Neutrophil (primary cell): ENCODE results near the gene CDK1.
A peak's percentile ranks its signal among the peaks of the same experiment; 100 is the strongest.

Experiments
- H3K27ac ChIP-seq: fragments of 200-600 bp; sonication (generic); 2 replicates; pipeline ENCODE4 v1.5.1; 2016; ENCODE audit warnings: mild to moderate bottlenecking, moderate library complexity
- H3K27me3 ChIP-seq: fragments of 200-600 bp; sonication (generic); 2 replicates; pipeline ENCODE4 v1.6.0; 2016; ENCODE audit warnings: mild to moderate bottlenecking
- H3K36me3 ChIP-seq: fragments of 200-600 bp; sonication (generic); 2 replicates; pipeline ENCODE4 v1.5.1; 2017
- H3K4me1 ChIP-seq, 2 experiments: fragments of 200-600 bp in 1 of 2; sonication (generic) in 1 of 2; 1 replicate in 1 of 2; 2 replicates in 1 of 2; pipeline versions ENCODE4 v1.5.1 to v1.6.1; 2013 to 2016; ENCODE audit warnings: low read depth in 1 of 2, low read length in 1 of 2, mild to moderate bottlenecking in 1 of 2, moderate library complexity in 1 of 2; ENCODE audit not compliant: control insufficient read depth in 1 of 2, insufficient read depth in 1 of 2
- H3K4me3 ChIP-seq, 2 experiments: fragments of 200-600 bp in 1 of 2; sonication (generic) in 1 of 2; 1 replicate in 1 of 2; 2 replicates in 1 of 2; pipeline ENCODE4 v1.5.1; 2013 to 2016; ENCODE audit warnings: low read depth in 1 of 2, low read length in 1 of 2, mild to moderate bottlenecking in 1 of 2, moderate library complexity in 1 of 2
- H3K9me3 ChIP-seq: fragments of 200-600 bp; sonication (generic); 2 replicates; pipeline ENCODE4 v1.5.1; 2016
- TF ChIP-seq, protein P1 (sequence below): fragments of 200-600 bp; sonication (generic); IDR thresholded peaks from 2 replicates; pipeline ENCODE4 v1.5.1; 2016; ENCODE audit warnings: antibody characterized with exemption

Gene CDK1

DNA sequence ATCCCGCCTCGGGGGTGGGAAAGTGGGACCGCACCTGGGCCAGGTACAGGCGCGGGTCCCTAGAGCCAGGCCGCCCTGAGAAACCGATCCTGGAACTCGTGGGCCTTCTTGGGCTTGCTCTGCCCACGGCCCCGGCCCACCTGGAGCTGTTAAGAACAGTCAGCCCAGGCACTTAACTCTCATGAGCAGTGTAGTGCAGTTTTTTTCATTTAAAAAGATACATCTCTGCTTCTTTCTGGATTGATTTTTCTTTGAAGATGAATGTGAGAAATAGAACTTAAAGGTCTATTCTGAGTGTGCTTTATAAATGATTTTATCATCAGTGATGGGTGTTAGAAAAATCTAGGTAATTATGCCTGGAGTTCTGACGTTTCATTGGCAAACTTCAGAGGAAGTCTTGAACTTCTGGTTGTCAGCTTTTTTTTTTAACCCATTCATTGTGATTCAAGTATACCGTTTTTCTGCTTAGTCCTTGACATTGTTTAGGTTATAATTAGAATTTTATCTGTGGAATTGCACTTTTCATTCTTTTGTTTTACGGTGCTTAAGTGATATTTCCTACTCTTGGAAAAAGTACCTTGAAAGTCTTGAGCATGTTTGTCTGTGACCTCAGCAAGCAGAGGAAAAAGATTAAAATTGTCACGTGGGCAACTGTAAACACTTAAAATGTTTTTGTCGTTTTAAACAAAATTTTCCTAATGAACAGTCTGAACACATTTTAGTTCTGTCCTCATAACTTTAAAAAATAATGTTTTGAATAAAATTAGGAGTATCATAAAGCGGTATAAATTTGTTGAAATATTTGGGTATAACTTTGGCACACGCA lies 906 bp downstream of the CDK1 start:
- no peak overlapping the region for H3K27ac ChIP-seq

DNA sequence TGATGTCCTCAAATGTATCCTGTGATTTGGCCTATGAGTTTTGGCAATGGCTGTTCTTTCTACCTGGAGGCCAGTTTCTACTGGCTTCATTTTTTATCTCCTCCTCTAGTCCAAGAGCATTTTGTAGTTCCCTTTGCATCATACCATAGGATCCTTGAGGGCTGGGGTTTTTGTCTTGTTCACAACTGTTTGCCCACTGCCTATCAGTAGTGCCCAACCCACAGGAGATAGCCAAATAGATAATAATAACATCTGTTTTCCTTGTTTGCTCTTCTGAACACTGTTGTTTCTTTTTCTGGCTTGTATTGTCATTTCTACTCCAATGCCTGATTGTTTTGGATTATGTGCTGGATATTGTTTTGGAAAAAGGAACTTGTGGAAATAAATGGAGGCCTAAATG lies 3.4 kb downstream of the CDK1 start:
- H3K27ac ChIP-seq: no peak overlapping the region

More for the DNA sequence above, 906 bp downstream of the CDK1 start:
- peaks cover 14 to 17% of the 10 kb centered on the region in 2 experiments for H3K4me1 ChIP-seq
- TF ChIP-seq, protein P1, sequence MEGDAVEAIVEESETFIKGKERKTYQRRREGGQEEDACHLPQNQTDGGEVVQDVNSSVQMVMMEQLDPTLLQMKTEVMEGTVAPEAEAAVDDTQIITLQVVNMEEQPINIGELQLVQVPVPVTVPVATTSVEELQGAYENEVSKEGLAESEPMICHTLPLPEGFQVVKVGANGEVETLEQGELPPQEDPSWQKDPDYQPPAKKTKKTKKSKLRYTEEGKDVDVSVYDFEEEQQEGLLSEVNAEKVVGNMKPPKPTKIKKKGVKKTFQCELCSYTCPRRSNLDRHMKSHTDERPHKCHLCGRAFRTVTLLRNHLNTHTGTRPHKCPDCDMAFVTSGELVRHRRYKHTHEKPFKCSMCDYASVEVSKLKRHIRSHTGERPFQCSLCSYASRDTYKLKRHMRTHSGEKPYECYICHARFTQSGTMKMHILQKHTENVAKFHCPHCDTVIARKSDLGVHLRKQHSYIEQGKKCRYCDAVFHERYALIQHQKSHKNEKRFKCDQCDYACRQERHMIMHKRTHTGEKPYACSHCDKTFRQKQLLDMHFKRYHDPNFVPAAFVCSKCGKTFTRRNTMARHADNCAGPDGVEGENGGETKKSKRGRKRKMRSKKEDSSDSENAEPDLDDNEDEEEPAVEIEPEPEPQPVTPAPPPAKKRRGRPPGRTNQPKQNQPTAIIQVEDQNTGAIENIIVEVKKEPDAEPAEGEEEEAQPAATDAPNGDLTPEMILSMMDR: no peak
- peak overlapping the region; percentile 65 for H3K4me3 ChIP-seq
- H3K27me3 ChIP-seq: no peaks in the 10 kb centered on the region
- H3K9me3 ChIP-seq: no peaks in the 10 kb centered on the region
- no peaks in the 10 kb centered on the region for H3K36me3 ChIP-seq

DNA sequence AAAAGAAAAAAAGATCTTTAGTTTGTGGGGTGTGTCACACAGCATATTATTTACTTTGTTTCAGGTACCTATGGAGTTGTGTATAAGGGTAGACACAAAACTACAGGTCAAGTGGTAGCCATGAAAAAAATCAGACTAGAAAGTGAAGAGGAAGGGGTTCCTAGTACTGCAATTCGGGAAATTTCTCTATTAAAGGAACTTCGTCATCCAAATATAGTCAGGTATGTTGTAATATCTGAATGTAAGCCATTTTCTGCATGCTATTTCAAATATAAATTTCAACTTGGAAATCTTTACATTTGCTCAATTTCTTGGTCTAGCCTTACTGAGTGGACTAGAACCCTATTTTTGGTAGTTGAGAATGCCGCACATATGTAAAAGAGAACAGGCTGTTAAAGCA lies 6.4 kb downstream of the CDK1 start:
- peaks cover 0 to 3% of the 10 kb centered on the region in 2 experiments for H3K4me1 ChIP-seq
- TF ChIP-seq, protein P1: no peak
- H3K36me3 ChIP-seq: peaks cover 20% of the 10 kb centered on the region
- H3K27me3 ChIP-seq: no peaks in the 10 kb centered on the region
- H3K9me3 ChIP-seq: no peaks in the 10 kb centered on the region
- no peak overlapping the region for H3K4me3 ChIP-seq
- no peak overlapping the region for H3K27ac ChIP-seq

More for the DNA sequence above, 3.4 kb downstream of the CDK1 start:
- no peak overlapping the region for H3K4me3 ChIP-seq
- H3K4me1 ChIP-seq: peaks cover 14 to 17% of the 10 kb centered on the region in 2 experiments
- no peaks in the 10 kb centered on the region for H3K27me3 ChIP-seq
- H3K36me3 ChIP-seq: peaks cover 3% of the 10 kb centered on the region
- TF ChIP-seq, protein P1: no peak
- no peaks in the 10 kb centered on the region for H3K9me3 ChIP-seq

DNA sequence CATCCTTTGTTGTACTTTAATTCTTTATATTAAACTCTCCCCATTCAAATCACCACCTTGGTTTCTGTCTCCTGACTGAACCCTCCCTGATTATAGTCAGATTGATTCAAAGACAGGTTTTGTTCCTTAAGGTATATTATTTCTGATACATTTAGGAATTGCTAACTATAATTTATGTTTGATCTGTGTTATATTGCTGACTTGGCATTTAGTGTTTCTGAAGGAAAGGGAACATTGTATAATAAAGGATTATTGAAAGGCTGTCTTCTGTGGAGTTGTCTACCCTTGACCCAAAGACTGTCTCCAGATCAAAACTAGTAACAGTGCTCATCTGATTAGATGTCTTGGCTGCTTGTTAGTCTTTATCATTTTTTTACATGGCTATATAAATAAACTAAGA lies 10.3 kb downstream of the CDK1 start:
- no peaks in the 10 kb centered on the region for H3K4me1 ChIP-seq
- TF ChIP-seq, protein P1: no peak
- no peaks in the 10 kb centered on the region for H3K9me3 ChIP-seq
- H3K27ac ChIP-seq: no peak overlapping the region
- H3K36me3 ChIP-seq: peaks cover 52% of the 10 kb centered on the region
- H3K4me3 ChIP-seq: no peak overlapping the region
- no peaks in the 10 kb centered on the region for H3K27me3 ChIP-seq

DNA sequence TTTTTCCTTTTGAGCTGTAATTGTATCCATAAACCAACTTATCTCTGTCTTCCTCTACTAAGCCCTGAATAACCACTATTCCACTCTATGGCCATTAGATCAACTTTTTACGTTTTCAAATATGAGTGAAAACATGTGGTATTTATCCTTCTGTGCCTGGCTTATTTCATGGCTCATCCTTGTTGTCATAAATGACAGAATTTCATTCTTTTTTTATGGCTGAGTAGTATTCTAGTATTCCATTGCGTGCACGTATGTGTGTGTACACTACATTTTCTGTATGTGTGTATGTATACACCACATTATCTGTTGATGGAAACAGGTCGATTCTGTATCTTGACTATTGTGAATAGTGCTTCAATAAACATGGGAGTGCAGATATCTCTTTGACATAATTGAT lies 11.1 kb downstream of the CDK1 start:
- Histone ChIP-seq H3K36me3 (peaks cover 60% of the 10 kb centered on the region), H3K4me1 (no peaks in the 10 kb centered on the region)
- TF ChIP-seq, protein P1: no peak

More for the DNA sequence above, 11.1 kb downstream of the CDK1 start:
- Histone ChIP-seq H3K4me3 (no peak overlapping the region), H3K9me3 (no peaks in the 10 kb centered on the region), H3K27ac (no peak overlapping the region), H3K27me3 (no peaks in the 10 kb centered on the region)
